WTC11 (cell line): Measurements from ENCODE around the gene MICA.

Source experiments
- CTCF ChIP-seq: fragments of 200-600 bp; IDR thresholded peaks from 2 replicates; pipeline ENCODE4 v1.8.0; 2022; ENCODE audit warnings: antibody characterized with exemption
- ESRRA ChIP-seq: sonication (generic); formaldehyde crosslinking; IDR thresholded peaks from 2 replicates; pipeline ENCODE4 v1.8.1; 2022; ENCODE audit warnings: mild to moderate bottlenecking, missing genetic modification reagents, borderline replicate concordance
- ETV6 ChIP-seq: sonication (generic); formaldehyde crosslinking; IDR thresholded peaks from 2 replicates; pipeline ENCODE4 v1.8.1; 2022; ENCODE audit warnings: mild to moderate bottlenecking, missing genetic modification reagents
- GABPB1 ChIP-seq: sonication (generic); formaldehyde crosslinking; IDR thresholded peaks from 2 replicates; pipeline ENCODE4 v1.8.1; 2023; ENCODE audit warnings: mild to moderate bottlenecking, missing genetic modification reagents
- GRHL2 ChIP-seq: fragments of 250-450 bp; sonication (Bioruptor Pico); IDR thresholded peaks from 2 replicates; pipeline ENCODE4 v1.8.0; 2022; ENCODE audit warnings: mild to moderate bottlenecking, moderate library complexity; ENCODE audit not compliant: insufficient replicate concordance, severe bottlenecking
- MXD4 ChIP-seq: fragments of 250-450 bp; sonication (Bioruptor Pico); IDR thresholded peaks from 2 replicates; pipeline ENCODE4 v1.8.0; 2021; ENCODE audit warnings: mild to moderate bottlenecking, moderate library complexity, borderline replicate concordance
- SMAD4 ChIP-seq: sonication (generic); formaldehyde crosslinking; IDR thresholded peaks from 2 replicates; pipeline ENCODE4 v1.8.0; 2022; ENCODE audit warnings: mild to moderate bottlenecking, missing genetic modification reagents
- TEAD4 ChIP-seq: sonication (generic); formaldehyde crosslinking; IDR thresholded peaks from 2 replicates; pipeline ENCODE4 v1.8.0; 2022; ENCODE audit warnings: mild to moderate bottlenecking, missing genetic modification reagents
- ZNF232 ChIP-seq: sonication (generic); formaldehyde crosslinking; IDR thresholded peaks from 2 replicates; pipeline ENCODE4 v1.8.0; 2022; ENCODE audit warnings: mild to moderate bottlenecking, missing genetic modification reagents
- TF ChIP-seq, protein P1 (sequence below): sonication (generic); formaldehyde crosslinking; IDR thresholded peaks from 2 replicates; pipeline ENCODE4 v1.8.1; 2023; ENCODE audit warnings: mild to moderate bottlenecking, missing genetic modification reagents, moderate library complexity
- TF ChIP-seq, protein P2 (sequence below): sonication (generic); formaldehyde crosslinking; IDR thresholded peaks from 2 replicates; pipeline ENCODE4 v1.8.1; 2023; ENCODE audit warnings: mild to moderate bottlenecking, missing genetic modification reagents
- TF ChIP-seq, protein P3 (sequence below): sonication (generic); formaldehyde crosslinking; IDR thresholded peaks from 2 replicates; pipeline ENCODE4 v1.8.0; 2023; ENCODE audit warnings: missing genetic modification reagents, mild to moderate bottlenecking, borderline replicate concordance
- TF ChIP-seq, protein P4 (sequence below): sonication (generic); formaldehyde crosslinking; IDR thresholded peaks from 2 replicates; pipeline ENCODE4 v1.8.1; 2023; ENCODE audit warnings: mild to moderate bottlenecking, missing genetic modification reagents, moderate library complexity
- TF ChIP-seq, protein P5 (sequence below): sonication (generic); formaldehyde crosslinking; IDR thresholded peaks from 2 replicates; pipeline ENCODE4 v1.8.1; 2022; ENCODE audit warnings: low read depth, mild to moderate bottlenecking, moderate library complexity, missing genetic modification reagents, borderline replicate concordance

- TF ChIP-seq ESRRA (CRISPR knock-in tag) (no peak), CTCF (no peak), GRHL2 (CRISPR knock-in tag) (no peak), ZNF232 (no peak), ETV6 (no peak), MXD4 (CRISPR knock-in tag) (no peak), TEAD4 (CRISPR knock-in tag) (no peak), GABPB1 (no peak), SMAD4 (CRISPR knock-in tag) (no peak)
- TF ChIP-seq, protein P1, sequence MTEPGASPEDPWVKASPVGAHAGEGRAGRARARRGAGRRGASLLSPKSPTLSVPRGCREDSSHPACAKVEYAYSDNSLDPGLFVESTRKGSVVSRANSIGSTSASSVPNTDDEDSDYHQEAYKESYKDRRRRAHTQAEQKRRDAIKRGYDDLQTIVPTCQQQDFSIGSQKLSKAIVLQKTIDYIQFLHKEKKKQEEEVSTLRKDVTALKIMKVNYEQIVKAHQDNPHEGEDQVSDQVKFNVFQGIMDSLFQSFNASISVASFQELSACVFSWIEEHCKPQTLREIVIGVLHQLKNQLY (CRISPR knock-in tag): no peak
- TF ChIP-seq, protein P2, sequence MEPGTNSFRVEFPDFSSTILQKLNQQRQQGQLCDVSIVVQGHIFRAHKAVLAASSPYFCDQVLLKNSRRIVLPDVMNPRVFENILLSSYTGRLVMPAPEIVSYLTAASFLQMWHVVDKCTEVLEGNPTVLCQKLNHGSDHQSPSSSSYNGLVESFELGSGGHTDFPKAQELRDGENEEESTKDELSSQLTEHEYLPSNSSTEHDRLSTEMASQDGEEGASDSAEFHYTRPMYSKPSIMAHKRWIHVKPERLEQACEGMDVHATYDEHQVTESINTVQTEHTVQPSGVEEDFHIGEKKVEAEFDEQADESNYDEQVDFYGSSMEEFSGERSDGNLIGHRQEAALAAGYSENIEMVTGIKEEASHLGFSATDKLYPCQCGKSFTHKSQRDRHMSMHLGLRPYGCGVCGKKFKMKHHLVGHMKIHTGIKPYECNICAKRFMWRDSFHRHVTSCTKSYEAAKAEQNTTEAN (CRISPR knock-in tag): no peak
- TF ChIP-seq, protein P3, sequence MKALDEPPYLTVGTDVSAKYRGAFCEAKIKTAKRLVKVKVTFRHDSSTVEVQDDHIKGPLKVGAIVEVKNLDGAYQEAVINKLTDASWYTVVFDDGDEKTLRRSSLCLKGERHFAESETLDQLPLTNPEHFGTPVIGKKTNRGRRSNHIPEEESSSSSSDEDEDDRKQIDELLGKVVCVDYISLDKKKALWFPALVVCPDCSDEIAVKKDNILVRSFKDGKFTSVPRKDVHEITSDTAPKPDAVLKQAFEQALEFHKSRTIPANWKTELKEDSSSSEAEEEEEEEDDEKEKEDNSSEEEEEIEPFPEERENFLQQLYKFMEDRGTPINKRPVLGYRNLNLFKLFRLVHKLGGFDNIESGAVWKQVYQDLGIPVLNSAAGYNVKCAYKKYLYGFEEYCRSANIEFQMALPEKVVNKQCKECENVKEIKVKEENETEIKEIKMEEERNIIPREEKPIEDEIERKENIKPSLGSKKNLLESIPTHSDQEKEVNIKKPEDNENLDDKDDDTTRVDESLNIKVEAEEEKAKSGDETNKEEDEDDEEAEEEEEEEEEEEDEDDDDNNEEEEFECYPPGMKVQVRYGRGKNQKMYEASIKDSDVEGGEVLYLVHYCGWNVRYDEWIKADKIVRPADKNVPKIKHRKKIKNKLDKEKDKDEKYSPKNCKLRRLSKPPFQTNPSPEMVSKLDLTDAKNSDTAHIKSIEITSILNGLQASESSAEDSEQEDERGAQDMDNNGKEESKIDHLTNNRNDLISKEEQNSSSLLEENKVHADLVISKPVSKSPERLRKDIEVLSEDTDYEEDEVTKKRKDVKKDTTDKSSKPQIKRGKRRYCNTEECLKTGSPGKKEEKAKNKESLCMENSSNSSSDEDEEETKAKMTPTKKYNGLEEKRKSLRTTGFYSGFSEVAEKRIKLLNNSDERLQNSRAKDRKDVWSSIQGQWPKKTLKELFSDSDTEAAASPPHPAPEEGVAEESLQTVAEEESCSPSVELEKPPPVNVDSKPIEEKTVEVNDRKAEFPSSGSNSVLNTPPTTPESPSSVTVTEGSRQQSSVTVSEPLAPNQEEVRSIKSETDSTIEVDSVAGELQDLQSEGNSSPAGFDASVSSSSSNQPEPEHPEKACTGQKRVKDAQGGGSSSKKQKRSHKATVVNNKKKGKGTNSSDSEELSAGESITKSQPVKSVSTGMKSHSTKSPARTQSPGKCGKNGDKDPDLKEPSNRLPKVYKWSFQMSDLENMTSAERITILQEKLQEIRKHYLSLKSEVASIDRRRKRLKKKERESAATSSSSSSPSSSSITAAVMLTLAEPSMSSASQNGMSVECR: no peak
- TF ChIP-seq, protein P4, sequence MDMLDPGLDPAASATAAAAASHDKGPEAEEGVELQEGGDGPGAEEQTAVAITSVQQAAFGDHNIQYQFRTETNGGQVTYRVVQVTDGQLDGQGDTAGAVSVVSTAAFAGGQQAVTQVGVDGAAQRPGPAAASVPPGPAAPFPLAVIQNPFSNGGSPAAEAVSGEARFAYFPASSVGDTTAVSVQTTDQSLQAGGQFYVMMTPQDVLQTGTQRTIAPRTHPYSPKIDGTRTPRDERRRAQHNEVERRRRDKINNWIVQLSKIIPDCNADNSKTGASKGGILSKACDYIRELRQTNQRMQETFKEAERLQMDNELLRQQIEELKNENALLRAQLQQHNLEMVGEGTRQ: no peak
- TF ChIP-seq, protein P5, sequence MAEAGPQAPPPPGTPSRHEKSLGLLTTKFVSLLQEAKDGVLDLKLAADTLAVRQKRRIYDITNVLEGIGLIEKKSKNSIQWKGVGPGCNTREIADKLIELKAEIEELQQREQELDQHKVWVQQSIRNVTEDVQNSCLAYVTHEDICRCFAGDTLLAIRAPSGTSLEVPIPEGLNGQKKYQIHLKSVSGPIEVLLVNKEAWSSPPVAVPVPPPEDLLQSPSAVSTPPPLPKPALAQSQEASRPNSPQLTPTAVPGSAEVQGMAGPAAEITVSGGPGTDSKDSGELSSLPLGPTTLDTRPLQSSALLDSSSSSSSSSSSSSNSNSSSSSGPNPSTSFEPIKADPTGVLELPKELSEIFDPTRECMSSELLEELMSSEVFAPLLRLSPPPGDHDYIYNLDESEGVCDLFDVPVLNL (CRISPR knock-in tag): no peak
Observed at GRCh38 chr6:31386977-31387376, 16.4 kb upstream of the MICA start.
